ENCODE results near the gene ANKRD55. TPM values are rescaled to one million over a fixed set of nuclear protein-coding genes. Genes with fewer than 3 reads are reported as not detected.

ANKRD55 gene
- total RNA-seq, 3 donors from 2014 or later (not counting 1 experiment from before 2014, with no cell fraction given) = 0.88 TPM; not detected in 2

DNA sequence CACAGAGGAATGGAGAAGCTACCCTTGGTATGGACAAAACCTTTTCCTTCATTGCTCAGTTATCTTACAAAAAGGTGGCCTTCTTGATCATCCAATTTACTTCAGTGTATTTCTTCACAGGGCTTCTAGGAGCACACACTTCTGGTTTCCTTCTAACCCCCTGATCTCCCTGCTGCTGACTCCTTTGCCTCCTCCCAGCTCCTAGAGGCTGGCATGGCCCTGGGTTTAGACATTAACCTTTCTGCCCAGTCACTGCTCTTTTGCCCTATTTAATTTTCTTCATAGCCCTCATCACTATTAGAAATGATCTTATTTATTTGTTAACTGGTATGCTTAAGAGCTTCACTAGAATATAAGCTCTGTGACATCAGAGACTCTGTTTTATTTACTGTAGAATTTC is 63.2 kb downstream of the ANKRD55 start:
- no peaks in the 10 kb centered on the region for H3K9me3 Mint-ChIP-seq
- Histone ChIP-seq H3K9me3 (ENCODE audit: control insufficient read depth, insufficient read depth, low read length) (no peaks in the 10 kb centered on the region), H3K27ac (ENCODE audit: low read length) (no peak overlapping the region), H3K4me3 (ENCODE audit: low read length) (no peak overlapping the region), H3K27me3 (ENCODE audit: control insufficient read depth, insufficient read depth, low read length) (peaks cover 3% of the 10 kb centered on the region), H3K36me3 (ENCODE audit: control insufficient read depth, insufficient read depth, low read length) (no peaks in the 10 kb centered on the region), H3K4me1 (ENCODE audit: control insufficient read depth, insufficient read depth, low read length) (no peaks in the 10 kb centered on the region)
- TF ChIP-seq, protein P1, sequence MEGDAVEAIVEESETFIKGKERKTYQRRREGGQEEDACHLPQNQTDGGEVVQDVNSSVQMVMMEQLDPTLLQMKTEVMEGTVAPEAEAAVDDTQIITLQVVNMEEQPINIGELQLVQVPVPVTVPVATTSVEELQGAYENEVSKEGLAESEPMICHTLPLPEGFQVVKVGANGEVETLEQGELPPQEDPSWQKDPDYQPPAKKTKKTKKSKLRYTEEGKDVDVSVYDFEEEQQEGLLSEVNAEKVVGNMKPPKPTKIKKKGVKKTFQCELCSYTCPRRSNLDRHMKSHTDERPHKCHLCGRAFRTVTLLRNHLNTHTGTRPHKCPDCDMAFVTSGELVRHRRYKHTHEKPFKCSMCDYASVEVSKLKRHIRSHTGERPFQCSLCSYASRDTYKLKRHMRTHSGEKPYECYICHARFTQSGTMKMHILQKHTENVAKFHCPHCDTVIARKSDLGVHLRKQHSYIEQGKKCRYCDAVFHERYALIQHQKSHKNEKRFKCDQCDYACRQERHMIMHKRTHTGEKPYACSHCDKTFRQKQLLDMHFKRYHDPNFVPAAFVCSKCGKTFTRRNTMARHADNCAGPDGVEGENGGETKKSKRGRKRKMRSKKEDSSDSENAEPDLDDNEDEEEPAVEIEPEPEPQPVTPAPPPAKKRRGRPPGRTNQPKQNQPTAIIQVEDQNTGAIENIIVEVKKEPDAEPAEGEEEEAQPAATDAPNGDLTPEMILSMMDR (IDR thresholded peaks at IDR 0.05) = no peak
- ATAC-seq (no peak), DNase-seq (no peak)
- H3K27ac Mint-ChIP-seq = no peak overlapping the region
- intact Hi-C loops (cut with micrococcal nuclease) = no loop called here
- H3K27me3 Mint-ChIP-seq (ENCODE audit: low read depth in 2 of 2) = peaks cover 8 to 26% of the 10 kb centered on the region in 2 donors
- H3K4me3 Mint-ChIP-seq = no peak overlapping the region
- H3K36me3 Mint-ChIP-seq = no peaks in the 10 kb centered on the region
- H3K4me1 Mint-ChIP-seq = no peaks in the 10 kb centered on the region

GRCh38 chr5:56169281-56169680 is 63.8 kb downstream of the ANKRD55 start:
- H3K36me3 Mint-ChIP-seq = no peaks in the 10 kb centered on the region
- 83% methylated on average over 1 of the region's 2 CpGs for WGBS (ENCODE audit: insufficient coverage)
- Histone ChIP-seq H3K9me3 (ENCODE audit: control insufficient read depth, insufficient read depth, low read length) (no peaks in the 10 kb centered on the region), H3K4me3 (ENCODE audit: low read length) (no peak overlapping the region), H3K27me3 (ENCODE audit: control insufficient read depth, insufficient read depth, low read length) (peaks cover 3% of the 10 kb centered on the region), H3K4me1 (ENCODE audit: control insufficient read depth, insufficient read depth, low read length) (no peaks in the 10 kb centered on the region), H3K36me3 (ENCODE audit: control insufficient read depth, insufficient read depth, low read length) (no peaks in the 10 kb centered on the region), H3K27ac (ENCODE audit: low read length) (no peak overlapping the region)
- H3K4me3 Mint-ChIP-seq = no peak overlapping the region
- no peak for DNase-seq
- H3K27me3 Mint-ChIP-seq (ENCODE audit: low read depth in 2 of 2) = peaks cover 6 to 26% of the 10 kb centered on the region in 2 donors
- intact Hi-C loops (cut with micrococcal nuclease) = no loop called here
- H3K27ac Mint-ChIP-seq = no peak overlapping the region
- TF ChIP-seq, protein P1 (IDR thresholded peaks at IDR 0.05) = no peak
- H3K9me3 Mint-ChIP-seq = no peaks in the 10 kb centered on the region
- H3K4me1 Mint-ChIP-seq = no peaks in the 10 kb centered on the region
- ATAC-seq = no peak

DNA sequence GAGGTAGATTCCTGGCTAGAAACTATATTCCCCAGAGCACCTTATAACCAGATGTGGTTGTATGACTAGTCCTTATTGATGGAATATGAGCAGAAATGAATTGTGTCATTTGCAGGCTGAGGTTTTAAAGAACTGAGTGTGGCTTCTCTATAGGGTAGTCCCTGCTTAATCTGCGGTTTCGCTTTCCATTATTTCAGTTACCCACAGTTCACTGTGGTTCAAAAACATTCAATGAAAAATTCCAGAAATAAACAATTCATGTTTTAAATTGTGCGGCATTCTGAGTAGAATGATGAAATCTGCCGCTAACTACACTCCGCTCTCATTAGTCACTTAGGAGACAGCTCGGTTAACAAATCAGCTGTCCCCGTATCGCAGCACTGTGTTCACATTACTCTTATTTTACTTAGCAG is 65.1 kb downstream of the ANKRD55 start:
- peaks cover 3% of the 10 kb centered on the region for H3K27me3 ChIP-seq (ENCODE audit: control insufficient read depth, insufficient read depth, low read length)
- Mint-ChIP-seq H3K4me1 (no peaks in the 10 kb centered on the region), H3K36me3 (no peaks in the 10 kb centered on the region), H3K4me3 (no peak overlapping the region), H3K27me3 (ENCODE audit: low read depth in 2 of 2) (peaks cover 12 to 32% of the 10 kb centered on the region in 2 donors), H3K9me3 (no peaks in the 10 kb centered on the region), H3K27ac (no peak overlapping the region)
- no peaks in the 10 kb centered on the region for H3K4me1 ChIP-seq (ENCODE audit: control insufficient read depth, insufficient read depth, low read length)
- no peaks in the 10 kb centered on the region for H3K9me3 ChIP-seq (ENCODE audit: control insufficient read depth, insufficient read depth, low read length)
- DNase-seq (no peak), ATAC-seq (no peak)
- intact Hi-C loops (cut with micrococcal nuclease) = no loop called here
- H3K4me3 ChIP-seq (ENCODE audit: low read length) = no peak overlapping the region
- 87% methylated on average over 6 of the region's 8 CpGs for WGBS (ENCODE audit: insufficient coverage)
- no peak overlapping the region for H3K27ac ChIP-seq (ENCODE audit: low read length)
- TF ChIP-seq, protein P1 (IDR thresholded peaks at IDR 0.05) = no peak
- H3K36me3 ChIP-seq (ENCODE audit: control insufficient read depth, insufficient read depth, low read length) = no peaks in the 10 kb centered on the region

DNA sequence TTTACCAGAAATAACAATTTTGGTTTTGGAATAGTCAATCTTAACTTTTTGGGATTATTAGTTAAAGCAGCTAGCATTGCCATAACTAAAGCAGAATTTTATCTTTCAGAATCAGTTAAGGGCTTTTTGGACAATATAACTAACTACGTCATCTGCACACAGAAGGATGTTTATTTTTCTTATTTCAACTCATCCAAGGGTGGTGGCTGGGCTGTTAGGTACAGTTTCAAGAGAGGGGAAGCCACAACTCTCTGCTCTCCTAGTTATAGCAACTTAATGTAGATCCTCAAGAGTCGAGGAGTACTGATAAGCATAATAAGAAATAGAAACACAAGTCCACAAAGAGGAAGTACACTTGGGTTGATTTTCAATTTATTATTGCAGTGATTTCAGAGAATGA is 65.6 kb downstream of the ANKRD55 start:
- Mint-ChIP-seq H3K27me3 (ENCODE audit: low read depth in 2 of 2) (peaks cover 12 to 33% of the 10 kb centered on the region in 2 donors), H3K4me1 (no peaks in the 10 kb centered on the region), H3K9me3 (no peaks in the 10 kb centered on the region), H3K36me3 (no peaks in the 10 kb centered on the region), H3K4me3 (no peak overlapping the region), H3K27ac (no peak overlapping the region)
- no peak overlapping the region for H3K27ac ChIP-seq (ENCODE audit: low read length)
- no peak overlapping the region for H3K4me3 ChIP-seq (ENCODE audit: low read length)
- no CpG with 5 or more reads among the region's 2 CpGs for WGBS (ENCODE audit: insufficient coverage)
- H3K27me3 ChIP-seq (ENCODE audit: control insufficient read depth, insufficient read depth, low read length) = peaks cover 3% of the 10 kb centered on the region
- ATAC-seq (no peak), DNase-seq (no peak)
- no peaks in the 10 kb centered on the region for H3K9me3 ChIP-seq (ENCODE audit: control insufficient read depth, insufficient read depth, low read length)
- no peaks in the 10 kb centered on the region for H3K4me1 ChIP-seq (ENCODE audit: control insufficient read depth, insufficient read depth, low read length)
- intact Hi-C loops (cut with micrococcal nuclease) = no loop called here
- TF ChIP-seq, protein P1 (IDR thresholded peaks at IDR 0.05) = no peak
- no peaks in the 10 kb centered on the region for H3K36me3 ChIP-seq (ENCODE audit: control insufficient read depth, insufficient read depth, low read length)
